ENCODE measurements around the gene MPP3.

MPP3 gene

GRCh38 chr17:43822570-43823190, 10.3 kb downstream of the MPP3 start:
- H3K4me3 ChIP-seq (ENCODE audit: low read depth, low read length) = no peak overlapping the region

DNA sequence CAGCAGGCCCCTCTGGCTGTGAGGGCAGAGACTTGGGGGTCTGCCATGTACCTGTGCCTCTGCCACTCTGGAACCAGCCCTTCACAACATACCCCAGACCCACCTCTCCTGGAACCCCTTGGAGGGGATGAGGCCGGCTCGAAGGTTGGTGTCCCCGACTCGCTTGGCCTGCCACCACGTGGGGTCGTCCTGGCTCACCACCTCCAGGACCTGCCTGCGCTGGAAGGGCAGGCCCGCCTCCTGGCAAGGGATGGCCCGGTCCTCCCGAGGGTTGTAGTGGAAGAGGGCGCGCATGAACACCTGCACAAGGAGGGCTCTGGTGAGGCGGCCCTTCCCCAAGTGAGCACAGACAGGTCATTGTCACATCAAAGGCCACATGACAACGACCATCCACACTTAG, 12.2 kb downstream of the MPP3 start:
- TF ChIP-seq, protein P1, sequence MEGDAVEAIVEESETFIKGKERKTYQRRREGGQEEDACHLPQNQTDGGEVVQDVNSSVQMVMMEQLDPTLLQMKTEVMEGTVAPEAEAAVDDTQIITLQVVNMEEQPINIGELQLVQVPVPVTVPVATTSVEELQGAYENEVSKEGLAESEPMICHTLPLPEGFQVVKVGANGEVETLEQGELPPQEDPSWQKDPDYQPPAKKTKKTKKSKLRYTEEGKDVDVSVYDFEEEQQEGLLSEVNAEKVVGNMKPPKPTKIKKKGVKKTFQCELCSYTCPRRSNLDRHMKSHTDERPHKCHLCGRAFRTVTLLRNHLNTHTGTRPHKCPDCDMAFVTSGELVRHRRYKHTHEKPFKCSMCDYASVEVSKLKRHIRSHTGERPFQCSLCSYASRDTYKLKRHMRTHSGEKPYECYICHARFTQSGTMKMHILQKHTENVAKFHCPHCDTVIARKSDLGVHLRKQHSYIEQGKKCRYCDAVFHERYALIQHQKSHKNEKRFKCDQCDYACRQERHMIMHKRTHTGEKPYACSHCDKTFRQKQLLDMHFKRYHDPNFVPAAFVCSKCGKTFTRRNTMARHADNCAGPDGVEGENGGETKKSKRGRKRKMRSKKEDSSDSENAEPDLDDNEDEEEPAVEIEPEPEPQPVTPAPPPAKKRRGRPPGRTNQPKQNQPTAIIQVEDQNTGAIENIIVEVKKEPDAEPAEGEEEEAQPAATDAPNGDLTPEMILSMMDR (IDR thresholded peaks at IDR 0.05; ENCODE audit: low read depth, low read length) = no peak

More at GRCh38 chr17:43822570-43823190, 10.3 kb downstream of the MPP3 start:
- TF ChIP-seq, protein P1 (IDR thresholded peaks at IDR 0.05; ENCODE audit: low read depth, low read length) = no peak

DNA sequence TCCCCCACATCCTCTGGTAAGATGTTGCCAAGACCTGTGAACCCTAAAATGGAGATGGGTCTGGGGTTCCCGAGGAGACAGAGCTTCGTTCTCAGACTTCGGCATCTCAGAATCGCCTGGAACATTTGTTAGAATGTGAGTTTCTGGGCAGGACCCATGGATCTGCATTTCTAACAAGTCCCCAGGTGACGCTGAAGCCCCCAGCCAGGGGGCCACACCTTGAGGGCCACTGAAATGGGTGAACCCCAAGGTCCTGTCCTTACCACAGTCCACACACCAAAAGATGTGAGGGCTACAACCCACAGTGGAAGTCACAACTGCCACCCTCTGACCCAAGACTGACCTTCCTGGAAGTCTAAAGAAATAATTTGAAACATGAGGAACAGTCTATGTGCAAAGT, 14.0 kb downstream of the MPP3 start:
- H3K4me3 ChIP-seq (ENCODE audit: low read depth, low read length) = no peak overlapping the region
- TF ChIP-seq, protein P1 (IDR thresholded peaks at IDR 0.05; ENCODE audit: low read depth, low read length) = no peak

More for the DNA sequence above, 12.2 kb downstream of the MPP3 start:
- H3K4me3 ChIP-seq (ENCODE audit: low read depth, low read length) = no peak overlapping the region

DNA sequence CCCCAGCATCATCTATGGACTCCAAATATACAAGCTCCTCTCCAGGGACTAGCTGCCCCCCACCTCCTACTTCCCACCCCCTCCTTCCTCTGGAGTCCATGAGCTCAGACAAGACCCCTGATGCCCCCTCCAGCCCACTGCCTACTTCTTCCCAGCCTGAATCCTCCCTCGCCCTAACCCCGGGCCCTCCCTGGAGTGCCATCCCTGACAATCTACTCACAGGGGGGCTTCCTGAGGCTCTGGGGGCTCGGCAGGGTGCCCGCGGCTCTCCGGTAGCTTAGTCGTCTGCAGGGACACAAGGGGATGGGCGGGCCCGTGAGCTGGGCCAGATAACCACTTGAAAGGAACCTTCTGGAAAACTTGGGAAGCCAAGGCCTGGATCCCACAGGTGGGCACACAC, 15.1 kb downstream of the MPP3 start:
- TF ChIP-seq, protein P1 (IDR thresholded peaks at IDR 0.05; ENCODE audit: low read depth, low read length) = no peak
- no peak overlapping the region for H3K4me3 ChIP-seq (ENCODE audit: low read depth, low read length)

- H3K4me3 ChIP-seq (ENCODE audit: low read depth, low read length) = no peak overlapping the region
- TF ChIP-seq, protein P1 (IDR thresholded peaks at IDR 0.05; ENCODE audit: low read depth, low read length) = no peak
Measured at GRCh38 chr17:43816336-43817320, 16.3 kb downstream of the MPP3 start.

DNA sequence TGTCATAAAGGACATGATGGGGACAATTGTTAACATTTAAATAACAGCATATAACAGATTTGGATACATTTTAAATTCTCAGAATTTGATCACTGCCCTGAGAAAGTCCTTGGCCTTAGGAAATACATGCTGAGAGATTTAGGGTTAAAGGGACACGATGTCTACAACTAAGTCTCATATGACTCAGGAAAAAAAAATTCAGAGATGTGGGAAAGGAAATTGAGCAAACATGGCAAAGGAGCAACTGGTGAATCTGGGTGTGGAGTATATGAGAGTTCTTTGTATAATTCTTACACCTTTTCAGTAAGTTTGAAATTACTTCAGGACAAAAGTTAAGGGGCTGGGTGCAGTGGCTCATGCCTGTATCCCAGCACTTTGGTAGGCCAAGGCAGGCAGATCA, 18.2 kb downstream of the MPP3 start:
- TF ChIP-seq, protein P1 (IDR thresholded peaks at IDR 0.05; ENCODE audit: low read depth, low read length) = no peak
- no peak overlapping the region for H3K4me3 ChIP-seq (ENCODE audit: low read depth, low read length)

DNA sequence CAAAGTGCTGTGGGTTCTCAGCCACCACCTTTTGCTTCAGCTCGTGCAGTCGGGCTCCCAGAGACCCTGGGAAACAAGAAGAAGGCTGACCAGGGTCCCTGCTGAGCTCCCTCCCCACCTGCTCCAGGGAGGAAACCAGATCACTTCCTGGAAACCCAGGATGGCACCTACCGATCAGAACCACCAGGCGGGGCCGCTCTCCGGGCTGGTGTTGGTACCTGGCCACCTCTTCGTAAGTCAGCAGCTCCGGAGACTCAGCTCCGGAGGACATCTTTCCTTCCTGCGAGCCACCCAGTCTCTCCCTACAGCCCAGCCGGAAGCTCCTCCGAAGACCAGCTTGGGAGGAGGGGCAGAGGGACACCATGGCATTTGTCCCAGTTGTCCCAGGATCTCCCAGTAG, 18.9 kb downstream of the MPP3 start:
- no peak overlapping the region for H3K4me3 ChIP-seq (ENCODE audit: low read depth, low read length)
- TF ChIP-seq, protein P1 (IDR thresholded peaks at IDR 0.05; ENCODE audit: low read depth, low read length) = no peak

All from WI38 (cell line).